Measurements from ENCODE around the gene INAVA. TPM values are rescaled to one million over a fixed set of nuclear protein-coding genes. Genes with fewer than 3 reads are reported as not detected.

Gene INAVA
- total and polyA plus RNA-seq, 2 experiments from 2014 or later = 25.3 to 43.9 TPM

DNA sequence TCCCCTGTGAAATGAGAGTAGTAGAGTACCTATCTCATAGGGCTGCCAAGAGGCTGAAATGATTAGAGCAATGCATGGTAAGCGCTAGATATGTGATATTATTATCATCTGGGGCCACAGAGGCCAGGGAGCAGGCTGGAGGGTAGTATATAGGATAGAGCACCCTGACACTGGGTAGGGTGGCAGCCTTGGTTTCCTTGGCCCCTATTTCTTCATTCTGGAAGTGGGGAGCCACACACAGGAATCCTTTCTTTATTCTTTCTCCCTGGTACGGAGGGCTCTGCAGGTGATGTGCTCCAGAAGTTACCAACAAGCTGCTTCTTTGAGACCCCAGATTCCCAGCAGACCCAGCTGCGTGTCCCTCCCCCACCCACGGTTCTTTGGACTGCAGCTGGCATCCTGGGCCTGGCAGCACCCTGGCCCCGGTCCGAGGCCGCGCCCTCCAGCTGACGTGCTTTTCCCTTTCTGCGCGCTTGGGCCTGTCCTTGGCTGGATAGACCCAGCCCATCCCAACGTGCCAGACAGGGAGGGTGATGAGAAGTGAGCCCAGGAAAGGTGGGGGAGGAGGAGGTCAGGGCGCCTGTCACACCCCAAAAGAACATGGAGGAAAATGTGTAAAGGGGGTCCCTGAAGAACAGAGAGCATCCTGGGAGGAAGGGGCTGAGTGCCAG lies 18.2 kb downstream of the INAVA start:
- peaks cover 12% of the 10 kb centered on the region for H3K27me3 Mint-ChIP-seq (ENCODE audit: insufficient read depth, low read depth, poor library complexity)
- ATAC-seq = no peak
- no peak overlapping the region for H3K4me2 ChIP-seq

More for the DNA sequence above, 18.2 kb downstream of the INAVA start:
- Histone ChIP-seq H3K9me2 (ENCODE audit: insufficient read depth) (no peaks in the 10 kb centered on the region), H3K79me2 (replicated peaks; ENCODE audit: insufficient read depth) (no peaks in the 10 kb centered on the region), H4K20me1 (replicated peaks; ENCODE audit: insufficient read depth) (peaks cover 5% of the 10 kb centered on the region; the same call in 1 of the 2 replicates), H3K27ac (ENCODE audit: low read depth) (no peak overlapping the region), H3F3A (replicated peaks; ENCODE audit: low read depth) (no peaks in the 10 kb centered on the region), H3K4me1 (ENCODE audit: insufficient read depth) (peaks cover 10% of the 10 kb centered on the region), H2AFZ (no peak overlapping the region), H3K4me3 (no peak overlapping the region), H3K36me3 (ENCODE audit: insufficient read depth) (peaks cover 15% of the 10 kb centered on the region; the same call in 1 of the 2 replicates), H3K27me3 (ENCODE audit: insufficient read depth) (no peaks in the 10 kb centered on the region)
- Mint-ChIP-seq H3K9me3 (no peaks in the 10 kb centered on the region), H3K4me1 (peaks cover 6% of the 10 kb centered on the region), H3K4me3 (no peak overlapping the region), H3K36me3 (ENCODE audit: low read depth) (peaks cover 56% of the 10 kb centered on the region), H3K27ac (no peak overlapping the region)
- DNase-seq (ENCODE audit: low spot score) = no peak
- TF ChIP-seq EZH2phosphoT487 (IDR thresholded peaks at IDR 0.05; ENCODE audit: unreplicated experiment) (no peak), REST (IDR thresholded peaks at IDR 0.05; ENCODE audit: unreplicated experiment) (no peak), NANOG (IDR thresholded peaks at IDR 0.05; ENCODE audit: borderline replicate concordance) (no peak), EZH2 (IDR thresholded peaks at IDR 0.05; ENCODE audit: low read depth, unreplicated experiment) (no peak), CREB1 (CRISPR knock-in tag; IDR thresholded peaks at IDR 0.05; ENCODE audit: low read depth) (no peak), ZNF331 (CRISPR knock-in tag; IDR thresholded peaks at IDR 0.05; ENCODE audit: low read depth) (no peak), JUNB (IDR thresholded peaks at IDR 0.05; ENCODE audit: unreplicated experiment) (no peak), POLR2AphosphoS5 (IDR thresholded peaks at IDR 0.05; ENCODE audit: low read depth) (no peak), ZNF114 (CRISPR knock-in tag; IDR thresholded peaks at IDR 0.05) (no peak), STAT1 (IDR thresholded peaks at IDR 0.05; ENCODE audit: unreplicated experiment) (no peak), ZNF462 (CRISPR knock-in tag; IDR thresholded peaks at IDR 0.05) (no peak)
- TF ChIP-seq, protein P1, sequence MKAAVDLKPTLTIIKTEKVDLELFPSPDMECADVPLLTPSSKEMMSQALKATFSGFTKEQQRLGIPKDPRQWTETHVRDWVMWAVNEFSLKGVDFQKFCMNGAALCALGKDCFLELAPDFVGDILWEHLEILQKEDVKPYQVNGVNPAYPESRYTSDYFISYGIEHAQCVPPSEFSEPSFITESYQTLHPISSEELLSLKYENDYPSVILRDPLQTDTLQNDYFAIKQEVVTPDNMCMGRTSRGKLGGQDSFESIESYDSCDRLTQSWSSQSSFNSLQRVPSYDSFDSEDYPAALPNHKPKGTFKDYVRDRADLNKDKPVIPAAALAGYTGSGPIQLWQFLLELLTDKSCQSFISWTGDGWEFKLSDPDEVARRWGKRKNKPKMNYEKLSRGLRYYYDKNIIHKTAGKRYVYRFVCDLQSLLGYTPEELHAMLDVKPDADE (IDR thresholded peaks at IDR 0.05) = no peak
- TF ChIP-seq, protein P2, sequence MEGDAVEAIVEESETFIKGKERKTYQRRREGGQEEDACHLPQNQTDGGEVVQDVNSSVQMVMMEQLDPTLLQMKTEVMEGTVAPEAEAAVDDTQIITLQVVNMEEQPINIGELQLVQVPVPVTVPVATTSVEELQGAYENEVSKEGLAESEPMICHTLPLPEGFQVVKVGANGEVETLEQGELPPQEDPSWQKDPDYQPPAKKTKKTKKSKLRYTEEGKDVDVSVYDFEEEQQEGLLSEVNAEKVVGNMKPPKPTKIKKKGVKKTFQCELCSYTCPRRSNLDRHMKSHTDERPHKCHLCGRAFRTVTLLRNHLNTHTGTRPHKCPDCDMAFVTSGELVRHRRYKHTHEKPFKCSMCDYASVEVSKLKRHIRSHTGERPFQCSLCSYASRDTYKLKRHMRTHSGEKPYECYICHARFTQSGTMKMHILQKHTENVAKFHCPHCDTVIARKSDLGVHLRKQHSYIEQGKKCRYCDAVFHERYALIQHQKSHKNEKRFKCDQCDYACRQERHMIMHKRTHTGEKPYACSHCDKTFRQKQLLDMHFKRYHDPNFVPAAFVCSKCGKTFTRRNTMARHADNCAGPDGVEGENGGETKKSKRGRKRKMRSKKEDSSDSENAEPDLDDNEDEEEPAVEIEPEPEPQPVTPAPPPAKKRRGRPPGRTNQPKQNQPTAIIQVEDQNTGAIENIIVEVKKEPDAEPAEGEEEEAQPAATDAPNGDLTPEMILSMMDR (conservative IDR thresholded peaks at IDR 0.05; ENCODE audit: low read depth in 2 of 2) = no peak
